ENCODE data around the gene KRT2.

Gene KRT2

GRCh38 chr12:52612431-52613383, 39.3 kb downstream of the KRT2 start (continued):
- TF ChIP-seq HIC1 (tag by site-specific recombination; IDR thresholded peaks at IDR 0.05) (no peak), ZNF658 (tag by site-specific recombination; IDR thresholded peaks at IDR 0.05) (no peak)

DNA sequence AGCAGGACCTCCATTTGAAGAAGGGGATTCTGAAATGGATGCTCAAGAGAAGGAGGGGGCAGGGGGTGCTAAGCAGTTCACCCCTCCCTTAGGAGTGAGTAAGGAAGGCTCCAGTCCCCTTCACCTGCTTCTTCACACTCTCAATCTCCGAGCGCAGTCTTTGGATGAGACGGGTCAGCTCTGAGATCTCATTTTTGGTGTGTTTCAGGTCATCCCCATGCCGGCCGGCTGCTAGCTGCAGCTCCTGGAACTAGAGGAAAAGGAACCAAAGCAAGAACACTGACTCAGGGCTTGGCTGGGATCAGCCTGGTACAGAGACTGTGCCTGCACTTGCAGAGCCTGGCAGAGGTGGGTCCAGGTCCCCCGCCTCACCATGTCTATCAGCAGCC, 40.9 kb downstream of the KRT2 start:
- Histone ChIP-seq H3K4me1 (ENCODE audit: control insufficient read depth, insufficient read depth, low read length) (no peaks in the 10 kb centered on the region), H3K9me3 (ENCODE audit: control insufficient read depth, insufficient read depth, low read depth, low read length) (no peaks in the 10 kb centered on the region), H3K36me3 (ENCODE audit: control insufficient read depth in 2 of 2, insufficient read depth in 1 of 2, low read length in 2 of 2) (no peaks in the 10 kb centered on the region), H3K4me3 (ENCODE audit: low read depth, low read length) (no peak overlapping the region), H3K27ac (ENCODE audit: extremely low read depth, low read depth, low read length) (no peak overlapping the region)
- TF ChIP-seq ZSCAN16 (tag by site-specific recombination; IDR thresholded peaks at IDR 0.05) (no peak), SCRT1 (tag by site-specific recombination; IDR thresholded peaks at IDR 0.05; ENCODE audit: borderline replicate concordance) (no peak), TRIM28 (IDR thresholded peaks at IDR 0.05; ENCODE audit: borderline replicate concordance, low read length) (no peak), ZNF138 (tag by site-specific recombination; IDR thresholded peaks at IDR 0.05; ENCODE audit: borderline replicate concordance) (no peak), ZNF600 (tag by site-specific recombination; IDR thresholded peaks at IDR 0.05) (no peak), ZNF664 (tag by site-specific recombination; IDR thresholded peaks at IDR 0.05) (no peak), ZNF148 (tag by site-specific recombination; IDR thresholded peaks at IDR 0.05; ENCODE audit: borderline replicate concordance) (no peak), HOXD13 (CRISPR knock-in tag; IDR thresholded peaks at IDR 0.05; ENCODE audit: borderline replicate concordance) (no peak), ZNF791 (tag by site-specific recombination; IDR thresholded peaks at IDR 0.05) (no peak), ZBTB21 (tag by site-specific recombination; IDR thresholded peaks at IDR 0.05) (no peak), BCL11A (tag by site-specific recombination; IDR thresholded peaks at IDR 0.05; ENCODE audit: low read depth) (no peak), ZNF449 (tag by site-specific recombination; IDR thresholded peaks at IDR 0.05) (no peak), ZNF350 (tag by site-specific recombination; IDR thresholded peaks at IDR 0.05) (no peak), ZNF341 (tag by site-specific recombination; IDR thresholded peaks at IDR 0.05; ENCODE audit: low read depth) (no peak), ZNF830 (tag by site-specific recombination; IDR thresholded peaks at IDR 0.05; ENCODE audit: low read depth) (no peak), ZNF2 (tag by site-specific recombination; IDR thresholded peaks at IDR 0.05) (no peak)
- TF ChIP-seq, protein P1, sequence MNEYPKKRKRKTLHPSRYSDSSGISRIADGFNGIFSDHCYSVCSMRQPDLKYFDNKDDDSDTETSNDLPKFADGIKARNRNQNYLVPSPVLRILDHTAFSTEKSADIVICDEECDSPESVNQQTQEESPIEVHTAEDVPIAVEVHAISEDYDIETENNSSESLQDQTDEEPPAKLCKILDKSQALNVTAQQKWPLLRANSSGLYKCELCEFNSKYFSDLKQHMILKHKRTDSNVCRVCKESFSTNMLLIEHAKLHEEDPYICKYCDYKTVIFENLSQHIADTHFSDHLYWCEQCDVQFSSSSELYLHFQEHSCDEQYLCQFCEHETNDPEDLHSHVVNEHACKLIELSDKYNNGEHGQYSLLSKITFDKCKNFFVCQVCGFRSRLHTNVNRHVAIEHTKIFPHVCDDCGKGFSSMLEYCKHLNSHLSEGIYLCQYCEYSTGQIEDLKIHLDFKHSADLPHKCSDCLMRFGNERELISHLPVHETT (tag by site-specific recombination; IDR thresholded peaks at IDR 0.05): no peak
- TF ChIP-seq, protein P2, sequence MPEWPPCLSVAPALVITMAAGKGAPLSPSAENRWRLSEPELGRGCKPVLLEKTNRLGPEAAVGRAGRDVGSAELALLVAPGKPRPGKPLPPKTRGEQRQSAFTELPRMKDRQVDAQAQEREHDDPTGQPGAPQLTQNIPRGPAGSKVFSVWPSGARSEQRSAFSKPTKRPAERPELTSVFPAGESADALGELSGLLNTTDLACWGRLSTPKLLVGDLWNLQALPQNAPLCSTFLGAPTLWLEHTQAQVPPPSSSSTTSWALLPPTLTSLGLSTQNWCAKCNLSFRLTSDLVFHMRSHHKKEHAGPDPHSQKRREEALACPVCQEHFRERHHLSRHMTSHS (tag by site-specific recombination; IDR thresholded peaks at IDR 0.05): no peak
- POLR2A ChIA-PET: no interaction called here
- CTCF ChIA-PET: interaction anchor here (1.0 to 1.3 kb wide), 2 partner anchors 369 to 454 kb away, joined by 3 to 4 read pairs; no protein-coding TSS in a partner anchor
